Stimulated activated CD4-positive, alpha-beta T cell treated with anti-CD3 and anti-CD28 coated beads, Interleukin-2, amount 100 ng/mL, for 48 hours (primary cell): Measurements from ENCODE around the gene FNBP1L.
"Not testable (repeated sequence)": the region's sequence is repeated elsewhere in the genome, so short reads cannot be mapped to it uniquely, and the experiment has no call there.

ENCODE experiments used
- DNase-seq, 2 donors: peaks; one replicate each; pipeline ENCODE4 v3.0.0-alpha.2; 2020

Gene FNBP1L

GRCh38 chr1:93537924-93538323 lies 90.0 kb downstream of the FNBP1L start:
- DNase-seq: no peak

- no peak for DNase-seq
Measured at GRCh38 chr1:93541045-93541444, 93.1 kb downstream of the FNBP1L start.

DNA sequence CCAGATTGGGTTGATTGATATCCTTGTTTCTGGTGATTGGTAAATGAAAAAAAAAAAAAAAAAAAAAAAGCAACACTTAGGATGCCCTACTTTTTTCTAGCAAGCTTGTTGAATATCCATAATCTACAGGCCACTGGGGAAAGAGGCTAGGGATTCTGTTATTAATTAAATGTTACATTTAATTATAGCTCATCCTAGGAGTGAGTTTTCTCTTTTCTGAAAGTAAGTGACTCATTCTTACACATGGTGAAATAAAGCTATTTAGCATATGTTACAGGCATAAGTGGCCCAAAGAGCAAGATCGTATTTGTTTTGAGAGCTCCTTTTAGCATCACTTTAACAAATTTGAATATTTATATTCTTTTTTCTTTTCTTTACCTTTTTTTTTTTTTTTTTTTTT lies 94.5 kb downstream of the FNBP1L start:
- no peak for DNase-seq

DNA sequence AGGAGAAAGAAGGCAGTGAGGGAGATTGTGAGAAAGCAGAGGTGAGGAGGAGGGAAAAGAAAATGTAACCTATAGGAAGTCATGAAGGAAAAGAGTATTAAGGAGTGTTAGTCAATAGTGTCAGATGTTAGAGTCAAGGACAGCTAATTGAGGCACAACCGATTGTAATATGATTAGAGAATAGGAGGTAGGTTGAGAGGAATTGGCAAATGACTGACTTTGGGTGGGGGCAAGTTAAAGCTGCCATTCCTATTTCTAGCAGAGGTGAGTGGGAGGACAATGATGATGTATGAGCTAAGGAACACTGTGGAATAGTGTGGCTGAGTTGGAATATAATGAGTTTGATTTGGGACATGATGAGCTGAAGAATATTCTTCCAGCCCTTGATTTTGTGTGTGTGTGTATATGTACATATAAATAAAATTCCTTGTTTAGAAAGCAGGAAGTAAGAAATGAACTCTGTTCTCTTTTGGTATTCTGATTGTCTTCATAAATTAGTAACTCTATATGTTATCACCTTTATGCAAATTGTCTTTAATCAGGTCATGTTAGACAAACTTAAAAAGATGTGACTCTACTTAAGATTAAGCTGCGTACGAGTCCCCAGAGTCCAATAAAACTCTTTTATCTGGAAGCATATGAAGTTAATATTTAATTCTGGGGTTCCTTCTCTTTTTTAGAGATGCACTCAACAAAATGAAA lies 98.4 kb downstream of the FNBP1L start:
- no peak for DNase-seq

DNA sequence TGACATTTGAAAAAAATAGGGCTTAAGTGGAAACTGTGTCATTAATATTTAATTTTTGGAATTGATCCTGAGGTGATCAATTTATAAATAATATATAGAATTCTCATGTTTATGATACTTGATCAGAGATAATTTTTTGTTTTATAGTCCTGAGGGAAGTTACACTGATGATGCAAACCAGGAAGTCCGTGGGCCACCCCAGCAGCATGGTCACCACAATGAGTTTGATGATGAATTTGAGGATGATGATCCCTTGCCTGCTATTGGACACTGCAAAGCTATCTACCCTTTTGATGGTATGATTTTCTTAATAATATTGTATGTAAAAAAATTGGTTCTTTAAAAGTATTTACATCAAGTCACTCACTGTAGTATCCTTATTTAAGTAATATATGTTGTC lies 101.2 kb downstream of the FNBP1L start:
- DNase-seq: no peak

DNA sequence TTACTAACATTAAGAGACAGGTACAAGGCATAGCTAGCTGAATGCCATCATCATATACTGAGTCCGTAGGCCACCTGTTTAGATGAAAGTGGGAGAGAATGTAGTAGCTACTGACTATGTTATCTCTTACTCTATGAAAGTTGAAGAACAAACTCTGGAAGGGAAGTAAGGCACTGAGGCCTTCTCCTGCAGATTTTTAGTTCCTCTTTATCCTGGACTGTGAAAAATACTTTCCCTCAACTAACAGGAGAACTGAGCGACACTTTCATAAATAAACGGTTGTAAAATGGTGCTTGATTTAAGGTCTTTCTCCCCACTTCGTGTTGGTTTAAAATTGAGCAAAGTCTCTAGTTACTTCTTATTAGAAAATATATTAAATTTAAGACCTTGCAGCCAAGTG lies 101.9 kb downstream of the FNBP1L start:
- no peak for DNase-seq

DNA sequence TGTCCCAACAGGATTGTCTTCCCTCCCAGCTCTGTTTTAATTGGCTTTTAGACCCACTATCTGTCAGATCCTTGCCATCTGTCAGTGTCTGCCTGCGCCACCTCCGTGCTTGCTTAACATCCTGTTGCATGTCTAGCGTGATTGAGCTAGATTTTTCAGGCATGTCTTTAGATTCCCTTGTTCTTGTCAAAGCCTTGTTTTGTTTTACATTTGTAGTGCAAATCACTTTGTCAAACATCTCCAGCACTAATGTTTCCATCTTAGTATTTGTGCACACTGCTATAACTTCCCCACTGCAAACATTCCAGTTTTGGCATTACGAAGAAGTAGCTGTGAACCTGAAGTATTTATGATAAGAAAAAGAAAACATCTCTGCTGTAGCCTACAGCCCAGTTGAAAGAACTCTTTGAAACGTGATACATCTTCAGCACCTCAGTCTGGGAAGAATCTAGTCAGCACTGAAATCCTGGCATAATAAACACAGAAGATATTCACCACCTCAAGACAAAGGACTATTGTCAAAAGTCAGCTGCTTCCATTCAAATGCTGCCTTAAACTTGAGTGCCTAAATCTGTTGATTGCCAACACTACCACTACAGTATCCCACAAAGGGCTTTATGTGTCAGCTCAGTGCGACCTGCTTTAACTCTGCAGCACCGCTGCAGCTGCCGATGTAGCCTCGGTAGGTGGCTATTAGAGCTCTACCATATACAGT lies 105.0 kb downstream of the FNBP1L start:
- DNase-seq: no peak

DNA sequence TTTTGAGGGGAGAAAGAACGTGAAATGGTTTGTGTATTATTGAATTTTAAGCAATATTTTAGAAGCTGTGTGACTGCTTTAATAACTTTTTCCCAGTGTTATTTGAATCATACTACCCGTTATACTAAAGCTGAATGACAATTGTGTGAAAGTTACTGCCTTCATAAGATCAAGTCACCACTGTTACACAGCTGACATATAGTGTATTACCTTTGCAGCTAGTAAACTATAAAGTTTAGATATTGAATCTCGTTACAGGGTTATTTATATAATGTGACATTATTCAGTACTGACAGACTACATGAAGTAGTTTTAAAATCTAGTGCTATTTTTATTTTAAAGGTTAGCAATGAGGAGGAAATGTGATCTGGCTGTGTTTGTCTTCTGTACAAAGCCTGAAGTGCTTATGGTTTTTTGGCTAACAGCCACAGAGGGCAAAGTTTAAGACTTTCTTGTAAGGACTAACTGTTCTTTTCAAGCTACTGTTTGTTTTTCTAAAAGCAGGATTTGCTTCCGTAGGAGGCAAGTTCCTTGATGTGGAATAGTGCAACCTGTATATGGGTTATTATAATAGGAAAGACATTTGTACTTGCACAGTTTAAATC lies 106.1 kb downstream of the FNBP1L start:
- not testable (repeated sequence) for DNase-seq

GRCh38 chr1:93554883-93555872 lies 107.3 kb downstream of the FNBP1L start:
- no peak for DNase-seq

DNA sequence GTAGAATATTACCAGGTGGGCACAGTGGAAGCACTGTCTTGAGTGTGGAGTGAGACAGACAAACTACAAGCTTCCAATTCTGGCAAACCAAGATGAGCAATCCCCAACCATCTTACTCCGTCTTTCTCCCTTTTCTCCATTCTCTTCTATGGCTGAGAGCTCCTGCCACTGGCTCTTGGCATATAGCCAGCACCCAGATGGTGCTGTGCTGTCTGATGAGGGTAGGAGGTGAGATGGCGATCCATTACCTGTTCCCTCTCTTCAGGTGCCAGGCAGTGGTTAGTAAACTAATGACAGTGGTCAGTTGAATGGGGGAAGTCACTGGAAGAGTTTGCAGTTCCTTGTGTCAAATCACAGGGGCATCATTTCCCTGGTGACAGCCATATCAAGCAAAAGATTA lies 108.4 kb downstream of the FNBP1L start:
- DNase-seq: no peak

DNA sequence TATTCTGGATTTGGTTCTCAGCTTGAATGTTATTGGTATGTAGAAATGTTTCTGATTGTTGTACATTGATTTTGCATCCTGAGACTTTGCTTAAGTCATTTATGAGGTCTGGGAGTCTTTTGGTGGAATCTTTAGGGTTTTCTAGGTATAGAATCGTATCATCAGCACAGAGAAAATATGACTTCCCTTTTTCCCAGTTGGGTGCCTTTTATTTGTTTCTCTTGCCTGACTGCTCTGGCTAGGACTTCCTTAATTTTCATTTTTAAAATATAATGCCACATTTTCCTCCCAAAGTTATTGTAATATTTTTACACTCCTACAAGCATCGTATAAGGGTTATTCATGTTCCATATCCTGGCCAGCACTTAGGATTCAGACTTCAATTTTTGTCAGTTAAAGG lies 111.1 kb downstream of the FNBP1L start:
- no peak for DNase-seq

GRCh38 chr1:93559695-93560094 lies 111.8 kb downstream of the FNBP1L start:
- no peak for DNase-seq

GRCh38 chr1:93565496-93566206 lies 117.7 kb downstream of the FNBP1L start:
- no peak for DNase-seq

GRCh38 chr1:93566227-93566626 lies 118.3 kb downstream of the FNBP1L start:
- no peak for DNase-seq

- no peak for DNase-seq
Measured at GRCh38 chr1:93567255-93567918, 119.5 kb downstream of the FNBP1L start.

GRCh38 chr1:93569489-93569888 lies 121.6 kb downstream of the FNBP1L start:
- no peak for DNase-seq

DNA sequence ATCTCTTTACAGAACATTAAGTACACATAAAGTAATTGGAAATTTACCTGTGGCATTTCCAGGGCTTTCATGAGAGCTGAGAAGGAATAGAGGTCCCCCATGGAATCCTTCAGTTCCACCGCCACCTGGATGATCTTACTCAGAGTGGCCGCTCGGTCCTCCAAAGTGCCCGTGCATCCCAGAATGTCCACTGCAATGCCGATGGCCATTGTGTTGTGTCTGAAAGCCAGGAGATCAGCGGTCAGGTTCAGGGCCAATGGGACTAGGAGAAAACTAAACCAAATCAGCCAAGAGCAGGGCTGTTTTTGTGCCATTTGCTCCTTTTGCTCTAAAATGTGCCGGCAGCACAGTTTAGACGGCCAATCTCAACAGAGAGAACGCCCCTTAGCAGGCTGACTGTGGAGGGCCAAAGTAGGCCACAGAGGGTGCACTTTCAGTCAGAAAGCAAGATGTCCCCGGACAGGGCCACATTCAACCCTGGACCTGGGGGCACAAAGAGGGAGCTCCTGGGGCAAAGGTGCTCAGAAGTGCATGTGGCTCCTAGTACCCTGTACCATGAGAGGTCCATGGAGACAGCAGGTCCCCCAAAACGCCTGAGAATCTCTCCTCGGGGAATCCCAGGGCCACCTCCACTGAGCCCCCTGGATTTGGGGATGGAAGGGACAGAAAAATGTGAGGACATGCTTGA lies 123.8 kb downstream of the FNBP1L start:
- no peak for DNase-seq

DNA sequence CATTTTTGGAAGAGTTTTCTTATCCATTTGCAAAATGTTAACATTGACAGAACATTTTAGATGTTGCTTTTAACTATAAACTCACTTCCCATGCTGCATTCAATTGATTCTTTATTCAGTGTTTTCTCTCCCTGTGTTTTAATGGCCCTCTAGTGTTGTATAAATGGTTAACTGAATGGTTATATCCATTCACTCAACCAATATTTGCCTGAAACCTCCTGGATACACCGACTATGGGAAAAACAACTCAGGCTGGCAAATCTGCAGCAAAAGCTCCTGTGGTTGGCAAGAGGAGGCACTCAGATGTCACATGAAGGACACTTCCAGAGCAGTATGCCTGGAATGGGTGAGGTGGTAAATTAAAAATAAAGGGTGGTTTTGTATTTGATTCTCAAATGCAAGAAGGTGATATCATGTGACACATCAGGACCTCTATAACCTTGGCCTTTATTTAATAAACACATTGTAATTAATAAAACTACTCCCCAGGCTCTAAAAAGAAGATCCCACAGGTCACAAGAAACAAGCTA lies 126.1 kb downstream of the FNBP1L start:
- no peak for DNase-seq

DNA sequence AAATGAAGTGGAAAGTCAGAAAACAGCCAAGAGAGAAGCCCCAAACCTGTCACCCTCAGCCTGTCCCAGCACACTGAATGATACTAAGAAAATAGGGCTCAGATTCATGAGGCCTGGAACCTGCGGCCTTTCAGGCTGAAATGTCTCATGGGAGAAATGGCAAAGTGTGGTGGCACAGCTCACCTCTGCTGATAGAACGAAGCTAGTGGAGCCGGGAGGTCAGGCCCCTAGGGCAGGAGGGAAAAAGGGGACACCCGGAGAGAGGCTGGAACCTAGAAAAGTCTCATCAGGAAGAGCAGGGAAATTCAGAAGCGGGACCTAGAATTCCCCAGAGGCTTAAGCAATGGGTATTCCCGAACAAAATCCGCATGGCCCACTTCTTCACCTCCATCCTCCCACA lies 126.6 kb downstream of the FNBP1L start:
- DNase-seq: no peak

- DNase-seq: no peak
Measured at GRCh38 chr1:93574991-93575390, 127.1 kb downstream of the FNBP1L start.
